IMR-90 (cell line): Measurements from ENCODE around the gene RRP9. TPM values are rescaled to one million over a fixed set of nuclear protein-coding genes. Genes with fewer than 3 reads are reported as not detected.

ENCODE experiments used
- CHD1 ChIP-seq: IDR thresholded peaks from 2 replicates; pipeline ENCODE4 v1.6.1; 2012; ENCODE audit warnings: low read depth, low read length, improper control_type of control experiment
- FOS ChIP-seq: fragments of 150-350 bp; IDR thresholded peaks from 2 replicates; pipeline ENCODE4 v1.6.1; 2016; ENCODE audit warnings: low read depth, low read length
- MXI1 ChIP-seq: IDR thresholded peaks from 2 replicates; pipeline ENCODE4 v1.6.1; 2012; ENCODE audit warnings: low read depth, mild to moderate bottlenecking, low read length, moderate library complexity, borderline replicate concordance
- NFE2L2 ChIP-seq: fragments of 150-350 bp; IDR thresholded peaks from 2 replicates; pipeline ENCODE4 v1.6.1; 2016; ENCODE audit warnings: low read depth, mild to moderate bottlenecking, low read length
- POLR2A ChIP-seq: IDR thresholded peaks from 2 replicates; pipeline ENCODE4 v1.6.1; 2012; ENCODE audit warnings: mild to moderate bottlenecking, low read depth, low read length
- RCOR1 ChIP-seq: IDR thresholded peaks from 2 replicates; pipeline ENCODE4 v1.6.1; 2012; ENCODE audit warnings: mild to moderate bottlenecking, low read length, improper control_type of control experiment; ENCODE audit not compliant: insufficient replicate concordance
- RFX5 ChIP-seq: IDR thresholded peaks from 2 replicates; pipeline ENCODE4 v1.8.0; 2012; ENCODE audit warnings: low read depth, mild to moderate bottlenecking, low read length, moderate library complexity
- polyA plus RNA-seq, 3 experiments: library from polyadenylated mRNA; depleted of rRNA; stranded (reverse); fragments of >200 nt; gene quantifications; 2 replicates each; pipeline ENCODE4 v1.2.3, GENCODE V29; 2012; ENCODE audit warnings: low replicate concordance in 1 of 3
- total RNA-seq: library from RNA; depleted of rRNA; stranded (reverse); fragments of >200 nt; gene quantifications from 2 replicates; pipeline ENCODE4 v1.2.3, GENCODE V29; 2012

RRP9 gene
- total and polyA plus RNA-seq, 2 of the 4 experiments (the other 2 are of a cell fraction) = 30.9 to 39.8 TPM

- TF ChIP-seq CHD1 = no peak
- TF ChIP-seq FOS = no peak
- no peak for TF ChIP-seq POLR2A
- TF ChIP-seq RFX5 = no peak
- no peak for TF ChIP-seq NFE2L2
- TF ChIP-seq MXI1 = no peak
- TF ChIP-seq RCOR1 = no peak
These were observed 26.6 kb upstream of the RRP9 start (continued) for GRCh38 chr3:51968170-51968775.
